Esophagus muscularis mucosa (tissue), 4 donors: ENCODE data around the gene MACROH2A1. TPM values are rescaled to one million over a fixed set of nuclear protein-coding genes. Genes with fewer than 3 reads are reported as not detected.

Experiments used
- DNase-seq: peaks from one replicate; pipeline ENCODE4 v3.0.0-alpha.2; 2017; ENCODE audit errors: extremely low spot score
- H3K27ac ChIP-seq, 4 donors: fragments of 200-600 bp; sonication (generic); replicated peaks in 1 of 4; 1 replicate in 3 of 4; 2 replicates in 1 of 4; pipeline ENCODE4 v1.5.1; 2016 to 2019; ENCODE audit warnings: mild to moderate bottlenecking in 1 of 4
- H3K27me3 ChIP-seq, 4 donors: fragments of 200-600 bp; sonication (generic); one replicate each; pipeline versions ENCODE4 v1.5.1 to v1.6.0; 2016 to 2019
- H3K36me3 ChIP-seq, 4 donors: fragments of 200-600 bp; sonication (generic); one replicate each; pipeline ENCODE4 v1.5.1; 2016 to 2019
- H3K4me1 ChIP-seq, 4 donors: fragments of 200-600 bp; sonication (generic); one replicate each; pipeline ENCODE4 v1.5.1; 2016 to 2019
- H3K4me3 ChIP-seq, 4 donors: fragments of 200-600 bp; sonication (generic); 1 replicate in 2 of 4; 2 replicates in 2 of 4; pipeline ENCODE4 v1.5.1; 2016 to 2019; ENCODE audit warnings: mild to moderate bottlenecking in 4 of 4, moderate library complexity in 1 of 4
- H3K9me3 ChIP-seq, 4 donors: fragments of 200-600 bp; sonication (generic); 1 replicate in 3 of 4; 2 replicates in 1 of 4; pipeline ENCODE4 v1.5.1; 2016 to 2019
- EP300 ChIP-seq: sonication (generic); formaldehyde crosslinking; IDR thresholded peaks from one replicate; pipeline ENCODE4 v1.6.1; 2017; ENCODE audit warnings: antibody characterized with exemption
- POLR2A ChIP-seq: fragments of 450-650 bp; IDR thresholded peaks from one replicate; pipeline ENCODE4 v1.6.1; 2017; ENCODE audit warnings: antibody characterized with exemption, moderate library complexity, mild to moderate bottlenecking, low read depth
- POLR2AphosphoS5 ChIP-seq, 2 donors: sonication (generic); formaldehyde crosslinking; IDR thresholded peaks; one replicate each; pipeline ENCODE4 v1.6.1; 2017; ENCODE audit warnings: antibody characterized with exemption in 2 of 2
- WGBS: methylation state at CpG from one replicate; pipeline ENCODE4 v1.1.5; 2018; 5-methylcytosine and 5-hydroxymethylcytosine counted together
- intact Hi-C: fragments of 100-400 bp; cut with DNase I; formaldehyde crosslinking; loops from one replicate; pipeline ENCODE4 v1.15.1; 2023
- total RNA-seq, 4 donors: library from RNA; depleted of rRNA; stranded (reverse); fragments of >200 nt; gene quantifications; one replicate each; pipeline versions ENCODE4 v1.1.0 to v1.2.1, GENCODE V29; 2016
- TF ChIP-seq, protein P1 (sequence below), 3 experiments: fragments of 200-600 bp in 2 of 3; fragments of 450-650 bp in 1 of 3; sonication (generic) in 2 of 3; IDR thresholded peaks; one replicate each; pipeline ENCODE4 v1.5.1; 2017 to 2019; ENCODE audit warnings: antibody characterized with exemption in 3 of 3, mild to moderate bottlenecking in 2 of 3, moderate library complexity in 1 of 3

MACROH2A1 gene
- total RNA-seq, 4 donors from 2014 or later, result 144 to 152 (median 149) TPM

DNA sequence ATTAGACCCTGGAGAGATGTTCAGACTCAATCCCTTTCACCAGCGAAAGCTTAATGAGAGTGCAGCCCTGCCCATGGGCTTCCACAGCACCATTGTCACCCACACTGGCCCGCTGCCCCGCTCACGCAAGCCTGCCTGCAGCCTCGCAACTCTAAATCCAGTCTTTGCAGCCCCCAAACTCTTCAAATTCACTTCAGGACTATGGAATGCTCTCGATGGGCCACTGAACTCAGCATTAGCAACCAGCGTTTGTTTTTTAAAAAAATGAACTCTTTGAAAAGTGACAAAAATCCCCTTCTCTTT, 31.1 kb upstream of the MACROH2A1 start:
- DNase-seq, result no peak
- Histone ChIP-seq H3K4me1 (peaks cover 0 to 9% (median 0%) of the 10 kb centered on the region in 4 donors), H3K27me3 (peaks cover 0 to 12% (median 0%) of the 10 kb centered on the region in 4 donors), H3K36me3 (no peaks in the 10 kb centered on the region), H3K9me3 (peaks cover 0 to 12% (median 4%) of the 10 kb centered on the region in 4 donors), H3K27ac (no peak overlapping the region), H3K4me3 (no peak overlapping the region)
- TF ChIP-seq, protein P1, sequence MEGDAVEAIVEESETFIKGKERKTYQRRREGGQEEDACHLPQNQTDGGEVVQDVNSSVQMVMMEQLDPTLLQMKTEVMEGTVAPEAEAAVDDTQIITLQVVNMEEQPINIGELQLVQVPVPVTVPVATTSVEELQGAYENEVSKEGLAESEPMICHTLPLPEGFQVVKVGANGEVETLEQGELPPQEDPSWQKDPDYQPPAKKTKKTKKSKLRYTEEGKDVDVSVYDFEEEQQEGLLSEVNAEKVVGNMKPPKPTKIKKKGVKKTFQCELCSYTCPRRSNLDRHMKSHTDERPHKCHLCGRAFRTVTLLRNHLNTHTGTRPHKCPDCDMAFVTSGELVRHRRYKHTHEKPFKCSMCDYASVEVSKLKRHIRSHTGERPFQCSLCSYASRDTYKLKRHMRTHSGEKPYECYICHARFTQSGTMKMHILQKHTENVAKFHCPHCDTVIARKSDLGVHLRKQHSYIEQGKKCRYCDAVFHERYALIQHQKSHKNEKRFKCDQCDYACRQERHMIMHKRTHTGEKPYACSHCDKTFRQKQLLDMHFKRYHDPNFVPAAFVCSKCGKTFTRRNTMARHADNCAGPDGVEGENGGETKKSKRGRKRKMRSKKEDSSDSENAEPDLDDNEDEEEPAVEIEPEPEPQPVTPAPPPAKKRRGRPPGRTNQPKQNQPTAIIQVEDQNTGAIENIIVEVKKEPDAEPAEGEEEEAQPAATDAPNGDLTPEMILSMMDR (IDR thresholded peaks at IDR 0.05), result no peak
- TF ChIP-seq POLR2A (no peak), POLR2AphosphoS5 (IDR thresholded peaks at IDR 0.05) (no peak), EP300 (no peak)
- intact Hi-C loops, result no loop called here
- WGBS, result 92% methylated on average over 7 of the region's 7 CpGs

DNA sequence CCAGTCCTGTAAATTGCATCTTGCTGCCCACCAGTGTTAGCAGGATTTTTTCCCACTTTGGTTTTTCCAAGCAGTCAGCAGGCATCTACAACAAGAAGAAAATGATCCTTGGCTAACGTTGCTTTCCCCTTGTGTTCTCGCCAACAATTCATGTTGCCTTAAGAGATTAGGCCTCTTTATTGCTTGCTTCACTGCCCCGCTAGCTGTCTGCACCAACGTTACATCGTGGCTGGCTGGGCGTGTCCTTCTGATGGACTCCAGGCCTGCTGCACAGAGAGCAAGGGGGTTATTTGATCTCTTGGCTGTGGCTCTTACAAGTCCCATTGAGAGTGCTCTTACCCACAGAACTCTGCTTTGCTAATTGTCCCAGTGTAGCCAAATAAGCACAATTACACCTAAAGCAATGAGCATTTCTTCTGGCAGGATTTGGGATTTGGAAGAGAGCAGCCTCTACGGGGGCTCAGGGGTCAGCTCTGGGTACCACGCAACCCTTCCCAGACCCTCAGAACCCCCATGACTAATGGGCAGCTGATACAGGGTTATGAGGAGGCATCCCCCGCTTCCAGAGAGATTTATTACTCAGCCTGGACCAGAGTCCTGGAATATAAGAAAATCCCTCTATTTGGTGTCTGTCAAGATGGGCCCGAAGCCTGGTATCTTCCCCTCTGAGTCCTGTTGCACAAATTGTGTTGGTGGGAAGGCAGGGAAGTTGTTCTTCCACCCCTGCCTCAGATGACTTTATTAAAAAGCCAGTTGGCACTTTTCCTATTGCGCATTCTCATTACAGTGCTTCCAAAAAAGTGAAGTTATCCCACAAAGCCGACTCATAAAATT, 30.5 kb upstream of the MACROH2A1 start:
- no peak for DNase-seq
- Histone ChIP-seq H3K36me3 (no peaks in the 10 kb centered on the region), H3K4me1 (peaks cover 0 to 9% (median 0%) of the 10 kb centered on the region in 4 donors), H3K27me3 (peaks cover 0 to 10% (median 0%) of the 10 kb centered on the region in 4 donors), H3K9me3 (peaks cover 0 to 12% (median 4%) of the 10 kb centered on the region in 4 donors), H3K27ac (no peak overlapping the region), H3K4me3 (no peak overlapping the region)
- intact Hi-C loops, result no loop called here
- TF ChIP-seq EP300 (no peak), POLR2AphosphoS5 (IDR thresholded peaks at IDR 0.05) (no peak), POLR2A (no peak)
- TF ChIP-seq, protein P1 (IDR thresholded peaks at IDR 0.05), result no peak
- WGBS, result 78% methylated on average over 12 of the region's 12 CpGs

DNA sequence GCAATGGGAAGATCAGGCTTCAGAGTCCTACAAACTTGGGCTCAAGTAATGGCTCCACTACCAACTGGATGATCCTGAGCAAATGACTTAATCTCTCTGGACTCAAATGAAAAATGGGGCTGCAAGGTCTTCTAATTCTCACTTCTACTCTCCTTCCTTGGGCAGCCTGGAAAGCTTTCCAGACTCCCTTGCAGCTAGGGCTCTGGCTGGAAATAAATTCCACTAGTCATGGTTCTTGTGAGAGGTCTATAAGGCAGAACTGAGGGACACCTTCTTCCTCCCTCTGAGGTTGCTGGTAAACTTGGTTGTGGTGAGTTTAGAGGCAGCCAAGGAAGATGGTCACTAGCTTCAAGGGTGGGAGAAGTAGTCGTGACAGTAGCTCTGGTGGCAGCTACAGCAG, 29.6 kb upstream of the MACROH2A1 start:
- peaks cover 0 to 5% (median 0%) of the 10 kb centered on the region in 4 donors for H3K4me1 ChIP-seq
- no peak for TF ChIP-seq POLR2AphosphoS5 (IDR thresholded peaks at IDR 0.05)
- TF ChIP-seq POLR2A, result no peak
- TF ChIP-seq, protein P1 (IDR thresholded peaks at IDR 0.05), result no peak
- no peak for TF ChIP-seq EP300
- WGBS, result 88% methylated on average over 1 of the region's 1 CpG
- H3K27ac ChIP-seq, result no peak overlapping the region
- no peak for DNase-seq
- intact Hi-C loops, result no loop called here
- H3K36me3 ChIP-seq, result no peaks in the 10 kb centered on the region
- H3K4me3 ChIP-seq, result no peak overlapping the region
- peaks cover 0 to 12% (median 4%) of the 10 kb centered on the region in 4 donors for H3K9me3 ChIP-seq
- H3K27me3 ChIP-seq, result peaks cover 0 to 5% (median 0%) of the 10 kb centered on the region in 4 donors

DNA sequence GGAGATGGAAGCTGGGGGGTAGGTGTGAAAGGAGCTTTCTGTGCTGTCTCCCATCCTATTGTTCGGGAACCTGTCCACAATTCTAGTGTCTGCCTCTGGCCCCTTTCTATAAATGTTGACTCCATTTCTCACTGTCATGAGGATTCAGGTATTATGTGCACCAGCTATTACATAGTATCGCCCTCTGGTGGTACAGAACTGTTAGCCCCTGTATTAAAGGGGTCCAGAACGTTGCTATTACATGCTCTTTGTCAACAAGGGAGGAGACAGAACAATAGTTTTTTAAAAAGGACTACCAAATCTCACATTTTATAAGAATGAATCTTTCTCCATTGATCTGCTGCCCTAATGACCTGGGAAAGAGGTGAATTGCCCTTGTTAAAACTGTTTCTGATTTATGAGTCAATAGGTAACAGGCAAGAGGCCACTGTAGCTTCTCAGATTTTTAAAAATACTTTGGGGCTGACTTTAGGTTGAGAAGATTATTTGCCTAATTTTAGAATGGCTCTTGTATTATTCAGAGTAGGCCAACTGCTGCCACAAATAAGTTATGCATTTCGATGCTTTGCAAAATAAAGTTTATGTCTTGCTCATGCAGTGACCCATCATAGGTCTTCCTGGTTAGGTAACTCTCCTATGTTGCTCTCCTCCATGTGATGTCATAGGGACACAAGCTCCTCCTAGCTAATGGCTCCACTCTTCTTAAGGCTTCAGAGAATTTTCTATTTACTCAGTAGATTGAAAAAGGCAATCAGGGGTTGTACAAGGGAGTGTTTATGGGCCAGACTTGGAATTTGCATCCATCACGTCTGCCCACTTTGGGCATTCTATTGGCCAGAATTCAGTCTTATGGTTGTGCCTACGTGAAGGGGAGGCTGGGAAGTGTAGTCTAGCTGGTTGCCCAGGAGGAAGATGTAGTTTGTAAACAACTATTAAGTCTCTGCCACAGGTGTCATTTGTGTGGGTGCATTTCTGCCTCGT, 27.4 kb upstream of the MACROH2A1 start:
- Histone ChIP-seq H3K9me3 (peaks cover 0 to 12% (median 4%) of the 10 kb centered on the region in 4 donors), H3K4me1 (peaks cover 0 to 5% (median 0%) of the 10 kb centered on the region in 4 donors), H3K27me3 (peaks cover 0 to 5% (median 0%) of the 10 kb centered on the region in 4 donors), H3K27ac (no peak overlapping the region), H3K4me3 (no peak overlapping the region), H3K36me3 (no peaks in the 10 kb centered on the region)
- intact Hi-C loops, result no loop called here
- DNase-seq, result no peak
- WGBS, result 50% methylated on average over 7 of the region's 7 CpGs
- TF ChIP-seq POLR2AphosphoS5 (IDR thresholded peaks at IDR 0.05), result no peak
- TF ChIP-seq, protein P1 (IDR thresholded peaks at IDR 0.05), result peak; percentile 53 to 68 (median 54)
